Measurements from ENCODE around the gene ELP2. TPM values are rescaled to one million over a fixed set of nuclear protein-coding genes. Genes with fewer than 3 reads are reported as not detected.

Gene ELP2
- total and polyA plus RNA-seq, 2 of the 8 experiments (the other 6 are each of a cell fraction or from before 2014, with no cell fraction given): 55.8 to 165 TPM

DNA sequence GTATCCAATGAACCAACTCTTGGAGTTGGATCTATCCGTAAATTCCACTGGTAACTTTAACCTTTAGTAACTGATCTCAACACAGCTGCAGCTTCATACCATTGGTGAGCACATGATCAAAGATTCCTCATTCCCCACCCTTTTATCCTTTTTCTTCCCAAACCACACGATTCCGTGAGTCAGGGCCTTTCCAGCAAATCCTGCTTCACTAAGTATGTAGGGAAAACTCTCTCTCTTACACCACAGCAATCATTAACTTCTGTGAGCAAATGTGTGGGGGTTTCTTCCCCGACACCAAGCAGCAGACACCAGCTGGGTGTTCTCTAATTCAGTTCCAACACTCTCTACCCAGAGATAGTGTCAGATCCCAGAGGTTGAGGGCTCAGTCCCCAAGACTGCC is 23.5 kb downstream of the ELP2 start:
- H3K36me3 ChIP-seq (ENCODE audit: control insufficient read depth in 2 of 4, insufficient read depth in 4 of 4, low read length in 3 of 4): peaks cover 23 to 94% (median 65%) of the 10 kb centered on the region in 4 experiments; a peak in 7 of 8 replicates
- no peaks in the 10 kb centered on the region for H3K79me2 ChIP-seq (ENCODE audit: control insufficient read depth in 1 of 2, insufficient read depth in 2 of 2, low read length in 2 of 2)
- H2BK15ac ChIP-seq (ENCODE audit: low read length): no peak overlapping the region
- no peak overlapping the region for H3K14ac ChIP-seq (ENCODE audit: insufficient read length)
- H3K4me1 ChIP-seq (replicated peaks in 1 of 4; ENCODE audit: control insufficient read depth in 3 of 4, insufficient read depth in 4 of 4, low read length in 3 of 4): no peaks in the 10 kb centered on the region
- H2BK5ac ChIP-seq (ENCODE audit: low read depth, low read length): no peak overlapping the region
- no peak overlapping the region for H2AK5ac ChIP-seq (ENCODE audit: low read depth, low read length)
- H3K23me2 ChIP-seq (ENCODE audit: low read depth, low read length): no peaks in the 10 kb centered on the region
- no peak overlapping the region for H3K9ac ChIP-seq (replicated peaks in 1 of 4; ENCODE audit: extremely low read depth in 1 of 4, low read depth in 3 of 4, low read length in 3 of 4)
- H3K18ac ChIP-seq (ENCODE audit: extremely low read depth, low read length): no peak overlapping the region
- WGBS, 2 experiments (ENCODE audit: extremely low coverage in 1 of 2, insufficient coverage in 1 of 2, insufficient read length in 1 of 2, insufficient replicate concordance in 2 of 2, low coverage in 1 of 2, low lambda C conversion rate in 2 of 2, missing lambda C conversion rate in 1 of 2): 92% methylated on average over 4 of the region's 4 CpGs; no CpG with 5 or more reads in 1 of the 2 experiments
- no peak overlapping the region for H2AFZ ChIP-seq (ENCODE audit: low read length)
- ChIA-PET CTCF (ENCODE audit: partially characterized antibody) (interaction anchor here (0.6 to 0.8 kb wide), 2 partner anchors 33 to 259 kb away, joined by 3 read pairs; no protein-coding TSS in a partner anchor), POLR2A (ENCODE audit: partially characterized antibody) (no interaction called here)
- H3K4ac ChIP-seq (replicated peaks; ENCODE audit: insufficient read length, low read depth, low read length): no peak overlapping the region
- H4K91ac ChIP-seq (replicated peaks; ENCODE audit: insufficient read length, low read length): no peak overlapping the region
- H4K5ac ChIP-seq (ENCODE audit: insufficient read length, low read depth, low read length): no peak overlapping the region
- H3K27me3 ChIP-seq (replicated peaks in 1 of 4; ENCODE audit: control insufficient read depth in 3 of 4, extremely low read depth in 1 of 4, insufficient read depth in 3 of 4, low read length in 3 of 4): no peaks in the 10 kb centered on the region
- no peak overlapping the region for H3K4me2 ChIP-seq (ENCODE audit: insufficient read depth in 1 of 2, low read depth in 2 of 2, low read length in 2 of 2)
- peaks cover 0 to 5% of the 10 kb centered on the region in 2 experiments for H4K20me1 ChIP-seq (replicated peaks in 1 of 2; ENCODE audit: control insufficient read depth in 1 of 2, insufficient read depth in 2 of 2, low read length in 2 of 2)
- FAIRE-seq (no peak), DNase-seq (ENCODE audit: low read depth in 1 of 2, low spot score in 2 of 2) (no peak)
- no peaks in the 10 kb centered on the region for H3K9me3 ChIP-seq (ENCODE audit: insufficient read depth in 2 of 2, low read depth in 1 of 2, low read length in 1 of 2)
- H3K79me1 ChIP-seq (ENCODE audit: low read depth, low read length): no peaks in the 10 kb centered on the region
- H3K27ac ChIP-seq (ENCODE audit: low read depth, low read length): no peak overlapping the region
- no peak overlapping the region for H3K23ac ChIP-seq (ENCODE audit: insufficient read length)
- no peak overlapping the region for H2BK20ac ChIP-seq (ENCODE audit: low read length)
- H2BK12ac ChIP-seq (ENCODE audit: low read depth, low read length): no peak overlapping the region
- H2BK120ac ChIP-seq (replicated peaks; ENCODE audit: low read depth, low read length): no peak overlapping the region
- H3K56ac ChIP-seq (replicated peaks; ENCODE audit: insufficient read length, low read depth, low read length): no peak overlapping the region
- H3K4me3 ChIP-seq (ENCODE audit: extremely low read depth in 1 of 4, insufficient read depth in 2 of 4, low read depth in 3 of 4, low read length in 4 of 4): no peak overlapping the region
- no peak overlapping the region for H4K8ac ChIP-seq (ENCODE audit: extremely low read depth, insufficient read depth, low read length)
- TF ChIP-seq KDM5A (IDR thresholded peaks at IDR 0.05; ENCODE audit: low read length): no peak
- no peak for TF ChIP-seq RXRA (IDR thresholded peaks at IDR 0.05; ENCODE audit: insufficient read depth, low read depth, low read length)
- TF ChIP-seq NRF1 (IDR thresholded peaks at IDR 0.05; ENCODE audit: low read depth, low read length): no peak
- TF ChIP-seq SUZ12 (IDR thresholded peaks at IDR 0.05; ENCODE audit: low read length): no peak
- TF ChIP-seq ATF3 (IDR thresholded peaks at IDR 0.05; ENCODE audit: insufficient read depth, low read depth, low read length): no peak
- no peak for TF ChIP-seq SRF (IDR thresholded peaks at IDR 0.05; ENCODE audit: low read depth, low read length)
- no peak for TF ChIP-seq HDAC6 (IDR thresholded peaks at IDR 0.05; ENCODE audit: low read depth, low read length)
- no peak for TF ChIP-seq BCL11A (IDR thresholded peaks at IDR 0.05; ENCODE audit: low read depth in 2 of 2, low read length in 2 of 2)
- TF ChIP-seq, protein P1, sequence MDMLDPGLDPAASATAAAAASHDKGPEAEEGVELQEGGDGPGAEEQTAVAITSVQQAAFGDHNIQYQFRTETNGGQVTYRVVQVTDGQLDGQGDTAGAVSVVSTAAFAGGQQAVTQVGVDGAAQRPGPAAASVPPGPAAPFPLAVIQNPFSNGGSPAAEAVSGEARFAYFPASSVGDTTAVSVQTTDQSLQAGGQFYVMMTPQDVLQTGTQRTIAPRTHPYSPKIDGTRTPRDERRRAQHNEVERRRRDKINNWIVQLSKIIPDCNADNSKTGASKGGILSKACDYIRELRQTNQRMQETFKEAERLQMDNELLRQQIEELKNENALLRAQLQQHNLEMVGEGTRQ (IDR thresholded peaks at IDR 0.05; ENCODE audit: low read length): no peak
- TF ChIP-seq SIX5 (IDR thresholded peaks at IDR 0.05; ENCODE audit: low read depth, low read length): no peak
- TF ChIP-seq GTF2F1 (IDR thresholded peaks at IDR 0.05; ENCODE audit: borderline replicate concordance, low read depth, low read length): no peak
- no peak for TF ChIP-seq SIRT6 (IDR thresholded peaks at IDR 0.05; ENCODE audit: low read length)
- TF ChIP-seq CEBPB (IDR thresholded peaks at IDR 0.05; ENCODE audit: low read depth, low read length): no peak
